Posterior vena cava (tissue), 2 donors: Measurements from ENCODE around the gene F12. TPM values are rescaled to one million over a fixed set of nuclear protein-coding genes. Genes with fewer than 3 reads are reported as not detected.

Experiments
- DNase-seq: peaks from one replicate; pipeline ENCODE4 v3.0.0-alpha.2; 2020; ENCODE audit warnings: low spot score
- intact Hi-C, 2 donors: fragments of 100-400 bp; cut with DNase I; formaldehyde crosslinking; loops; one replicate each; pipeline versions ENCODE4 v1.14.1 to v1.14.2; 2022 to 2023
- total RNA-seq, 2 donors: library from RNA; stranded (reverse); fragmentation: NEBNext Ultra II Directional; extraction: Animal tissue kit (Norgen Biotek cat#: 25700); gene quantifications; one replicate each; pipeline ENCODE4 v1.2.1, GENCODE V29; 2021
- donor health status: DM: yes; HTN: yes; CAD: no.
- donor health status: DM: yes; HTN: yes; CAD: no.

Gene F12
- total RNA-seq, 2 donors from 2014 or later: 0.38 to 0.93 TPM

GRCh38 chr5:177399997-177400868 lies 9.1 kb downstream of the F12 start, which contains the start of gene PFN3:
TSS of gene PFN3 (minus strand) at chr5:177400661. CDS start at chr5:177400576, 85 bp downstream.
- no peak for DNase-seq
- intact Hi-C loops: loop anchor here in 1 of 2 donors (5.0 kb wide), 1 partner anchor 52 kb away; no protein-coding TSS in a partner anchor

GRCh38 chr5:177397875-177398390 lies 11.4 kb downstream of the F12 start:
- intact Hi-C loops: no loop called here
- DNase-seq: no peak

GRCh38 chr5:177396807-177397206 lies 12.6 kb downstream of the F12 start:
- intact Hi-C loops: no loop called here
- no peak for DNase-seq

GRCh38 chr5:177396078-177396477 lies 13.3 kb downstream of the F12 start:
- intact Hi-C loops: no loop called here
- DNase-seq: no peak

GRCh38 chr5:177393990-177394389 lies 15.4 kb downstream of the F12 start:
- intact Hi-C loops: loop anchor here (2.0 to 5.0 kb wide), 2 partner anchors 103 to 107 kb away; partner anchors contain the start of gene PDLIM7 (in 1 of the 2)
- no peak for DNase-seq

GRCh38 chr5:177393206-177393765 lies 16.1 kb downstream of the F12 start:
- no peak for DNase-seq
- intact Hi-C loops: loop anchor here (2.0 to 5.0 kb wide), 2 partner anchors 104 to 108 kb away; partner anchors contain the start of gene PDLIM7 (in 1 of the 2)

- no peak for DNase-seq
- intact Hi-C loops: loop anchor here (2.0 to 5.0 kb wide), 2 partner anchors 105 to 108 kb away; partner anchors contain the start of gene PDLIM7 (in 1 of the 2)
Observed at GRCh38 chr5:177392765-177393164, 16.6 kb downstream of the F12 start.

- intact Hi-C loops: loop anchor here in 1 of 2 donors (5.0 kb wide), 1 partner anchor 107 kb away; the partner anchor contains the start of gene PDLIM7
- DNase-seq: peak; percentile 91
Observed at GRCh38 chr5:177390363-177391300, 18.7 kb downstream of the F12 start.

GRCh38 chr5:177389241-177390169 lies 19.9 kb downstream of the F12 start:
- DNase-seq: no peak
- intact Hi-C loops: loop anchor here in 1 of 2 donors (5.0 to 10.0 kb wide), 2 partner anchors 75 to 108 kb away; partner anchors contain the start of genes MXD3 and PDLIM7

- no peak for DNase-seq
Observed at GRCh38 chr5:177388521-177389052, 20.8 kb downstream of the F12 start.

GRCh38 chr5:177387405-177387804 lies 22.0 kb downstream of the F12 start:
- intact Hi-C loops: loop anchor here in 1 of 2 donors (10.0 kb wide), 1 partner anchor 73 kb away; the partner anchor contains the start of gene MXD3
- no peak for DNase-seq

More at GRCh38 chr5:177388521-177389052, 20.8 kb downstream of the F12 start:
- intact Hi-C loops: loop anchor here (1.0 to 10.0 kb wide), 2 partner anchors 18 to 74 kb away; partner anchors contain the start of gene MXD3 (in 1 of the 2)

GRCh38 chr5:177386542-177386941 lies 22.8 kb downstream of the F12 start:
- DNase-seq: no peak
- intact Hi-C loops: loop anchor here in 1 of 2 donors (10.0 kb wide), 1 partner anchor 72 kb away; the partner anchor contains the start of gene MXD3

GRCh38 chr5:177385720-177386119 lies 23.6 kb downstream of the F12 start:
- no peak for DNase-seq
- intact Hi-C loops: loop anchor here in 1 of 2 donors (10.0 kb wide), 1 partner anchor 71 kb away; the partner anchor contains the start of gene MXD3

- intact Hi-C loops: loop anchor here in 1 of 2 donors (10.0 kb wide), 1 partner anchor 69 kb away; the partner anchor contains the start of gene MXD3
- no peak for DNase-seq
Observed at GRCh38 chr5:177384134-177384533, 25.2 kb downstream of the F12 start, which contains the start of gene SLC34A1. TSS of gene SLC34A1 (plus strand) at chr5:177384434. CDS start at chr5:177385742, 1,308 bp downstream.

GRCh38 chr5:177383181-177383580 lies 26.2 kb downstream of the F12 start:
- intact Hi-C loops: loop anchor here in 1 of 2 donors (10.0 kb wide), 1 partner anchor 68 kb away; the partner anchor contains the start of gene MXD3
- no peak for DNase-seq

- intact Hi-C loops: loop anchor here in 1 of 2 donors (10.0 kb wide), 1 partner anchor 68 kb away; the partner anchor contains the start of gene MXD3
- DNase-seq: no peak
Observed at GRCh38 chr5:177382423-177383029, 26.8 kb downstream of the F12 start.
